ENCODE measurements around the gene GMPR2. TPM values are rescaled to one million over a fixed set of nuclear protein-coding genes. Genes with fewer than 3 reads are reported as not detected.

GMPR2 gene
- total RNA-seq, 2 experiments from 2014 or later, result 45.6 to 49.3 TPM

- ChIA-PET CTCF (interaction anchor here (1.6 to 8.1 kb wide), 6 partner anchors 14 to 63 kb away, joined by 5 to 85 read pairs (median 39); partner anchors contain the start of genes CHMP4A, CIDEB, DHRS1 and LTB4R), POLR2A (interaction anchor here (0.5 to 2.2 kb wide), 3 partner anchors 8 to 1282 kb away, joined by 3 to 9 read pairs (median 5); no protein-coding TSS in a partner anchor)
- Mint-ChIP-seq H3K27me3 (no peaks in the 10 kb centered on the region), H3K27ac (peak overlapping the region; percentile 13), H3K9me3 (peaks cover 3% of the 10 kb centered on the region), H3K4me3 (no peak overlapping the region), H3K4me1 (ENCODE audit: low read depth) (peaks cover 67% of the 10 kb centered on the region), H3K36me3 (ENCODE audit: low read depth) (peaks cover 15% of the 10 kb centered on the region)
- no peak for TF ChIP-seq CTCF (IDR thresholded peaks at IDR 0.05)
- intact Hi-C loops (cut with micrococcal nuclease), result no loop called here
- DNase-seq (no peak), ATAC-seq (no peak)
Observed at GRCh38 chr14:24277071-24277470, 44.3 kb downstream of the GMPR2 start.

GRCh38 chr14:24277606-24278321 lies 45.0 kb downstream of the GMPR2 start:
- ATAC-seq, result no peak
- DNase-seq, result peak; percentile 49
- Mint-ChIP-seq H3K36me3 (ENCODE audit: low read depth) (peaks cover 9% of the 10 kb centered on the region), H3K27ac (peak overlapping the region; percentile 77), H3K27me3 (no peaks in the 10 kb centered on the region), H3K9me3 (peaks cover 3% of the 10 kb centered on the region), H3K4me1 (ENCODE audit: low read depth) (peaks cover 60% of the 10 kb centered on the region), H3K4me3 (no peak overlapping the region)
- ChIA-PET POLR2A (interaction anchor here (0.5 to 3.3 kb wide), 5 partner anchors 8 to 1283 kb away, joined by 3 to 14 read pairs (median 5); partner anchors contain the start of genes DHRS1 and NOP9), CTCF (interaction anchor here (0.9 to 8.1 kb wide), 8 partner anchors 13 to 64 kb away, joined by 3 to 85 read pairs (median 22); partner anchors contain the start of genes CHMP4A, CIDEB, DHRS1 and LTB4R)
- no peak for TF ChIP-seq CTCF (IDR thresholded peaks at IDR 0.05)
- intact Hi-C loops (cut with micrococcal nuclease), result no loop called here

GRCh38 chr14:24278424-24278823 lies 45.7 kb downstream of the GMPR2 start:
- Mint-ChIP-seq H3K27ac (peak overlapping the region; percentile 77), H3K4me3 (no peak overlapping the region), H3K4me1 (ENCODE audit: low read depth) (peaks cover 54% of the 10 kb centered on the region), H3K36me3 (ENCODE audit: low read depth) (peaks cover 7% of the 10 kb centered on the region), H3K9me3 (peaks cover 3% of the 10 kb centered on the region), H3K27me3 (no peaks in the 10 kb centered on the region)
- DNase-seq (no peak), ATAC-seq (no peak)
- no peak for TF ChIP-seq CTCF (IDR thresholded peaks at IDR 0.05)
- intact Hi-C loops (cut with micrococcal nuclease), result no loop called here
- POLR2A ChIA-PET, result interaction anchor here (1.8 to 3.3 kb wide), 3 partner anchors 12 to 34 kb away, joined by 5 to 14 read pairs (median 9); partner anchors contain the start of genes DHRS1 and NOP9
- CTCF ChIA-PET, result interaction anchor here (0.9 to 8.1 kb wide), 9 partner anchors 13 to 153 kb away, joined by 3 to 85 read pairs (median 12); partner anchors contain the start of genes CHMP4A, CIDEB, DHRS1 and KHNYN

- Mint-ChIP-seq H3K27ac (peak overlapping the region; percentile 77), H3K9me3 (peaks cover 3% of the 10 kb centered on the region), H3K4me3 (no peak overlapping the region), H3K36me3 (ENCODE audit: low read depth) (peaks cover 7% of the 10 kb centered on the region), H3K4me1 (ENCODE audit: low read depth) (peaks cover 44% of the 10 kb centered on the region), H3K27me3 (no peaks in the 10 kb centered on the region)
- TF ChIP-seq CTCF (IDR thresholded peaks at IDR 0.05), result peak; percentile 53
- intact Hi-C loops (cut with micrococcal nuclease), result no loop called here
- DNase-seq (peak; percentile 76), ATAC-seq (peak; percentile 88)
- POLR2A ChIA-PET, result interaction anchor here (1.0 to 3.3 kb wide), 6 partner anchors 9 to 67 kb away, joined by 3 to 14 read pairs (median 4); partner anchors contain the start of genes CHMP4A, DHRS1 and NOP9
- CTCF ChIA-PET, result interaction anchor here (1.1 to 8.1 kb wide), 11 partner anchors 9 to 151 kb away, joined by 3 to 85 read pairs (median 9); partner anchors contain the start of genes CIDEB, DHRS1, IRF9 and KHNYN
Observed at GRCh38 chr14:24279301-24280186, 46.8 kb downstream of the GMPR2 start.
